H1 (cell line): ENCODE data around the gene EXOSC7. TPM values are rescaled to one million over a fixed set of nuclear protein-coding genes. Genes with fewer than 3 reads are reported as not detected.

Experiments
- BRCA1 ChIP-seq: IDR thresholded peaks from 2 replicates; pipeline ENCODE4 v1.6.1; 2012; ENCODE audit warnings: low read depth, low read length, improper control_type of control experiment
- CREB1 ChIP-seq: IDR thresholded peaks from 2 replicates; pipeline ENCODE4 v1.6.1; 2012; ENCODE audit warnings: inconsistent platforms
- KDM5A ChIP-seq: fragments of 200-600 bp; IDR thresholded peaks from 2 replicates; pipeline ENCODE4 v1.7.1; 2012; ENCODE audit warnings: mild to moderate bottlenecking, low read length, inconsistent platforms, mixed read lengths
- POLR2A ChIP-seq, 2 experiments: IDR thresholded peaks; 1 replicate in 1 of 2; 2 replicates in 1 of 2; pipeline ENCODE4 v1.6.1; 2011; ENCODE audit warnings: low read depth in 2 of 2, low read length in 2 of 2, mild to moderate bottlenecking in 2 of 2; ENCODE audit errors: control extremely low read depth in 1 of 2
- SIN3A ChIP-seq, 2 experiments: IDR thresholded peaks in 1 of 2; conservative IDR thresholded peaks in 1 of 2; 2 replicates each; pipeline ENCODE4 v1.6.1; 2011 to 2012; ENCODE audit warnings: low read length in 2 of 2, improper control_type of control experiment in 1 of 2, low read depth in 1 of 2, mild to moderate bottlenecking in 1 of 2
- polyA plus RNA-seq, 7 experiments: library from polyadenylated mRNA; depleted of rRNA in 3 of 7; stranded (reverse) in 5 of 7; unstranded in 2 of 7; fragments of >200 nt in 5 of 7; fragments of 200-250 nt in 2 of 7; gene quantifications; 1 replicate in 5 of 7; 2 replicates in 1 of 7; 4 replicates in 1 of 7; pipeline versions ENCODE4 v1.2.1 to v1.2.3, GENCODE V29; 2011 to 2013; ENCODE audit warnings: missing spikeins in 2 of 7, mixed read lengths in 2 of 7
- total RNA-seq: library from RNA; stranded (reverse); fragmentation: NEBNext Ultra II Directional; extraction: Animal tissue kit (Norgen Biotek cat#: 25700); gene quantifications from 2 replicates; pipeline ENCODE4 v1.2.1, GENCODE V29; 2021
- TF ChIP-seq, protein P1 (sequence below): IDR thresholded peaks from 2 replicates; pipeline ENCODE4 v1.6.1; 2012; ENCODE audit warnings: inconsistent platforms
- TF ChIP-seq, protein P2 (sequence below): IDR thresholded peaks from 2 replicates; pipeline ENCODE4 v1.6.1; 2012; ENCODE audit warnings: inconsistent platforms
- TF ChIP-seq, protein P3 (sequence below): IDR thresholded peaks from 2 replicates; pipeline ENCODE4 v1.6.1; 2011; ENCODE audit warnings: low read length, improper control_type of control experiment

Gene EXOSC7
- total and polyA plus RNA-seq, 2 of the 8 experiments (the other 6 are each of a cell fraction or from before 2014, with no cell fraction given): 92.7 to 94.5 TPM

DNA sequence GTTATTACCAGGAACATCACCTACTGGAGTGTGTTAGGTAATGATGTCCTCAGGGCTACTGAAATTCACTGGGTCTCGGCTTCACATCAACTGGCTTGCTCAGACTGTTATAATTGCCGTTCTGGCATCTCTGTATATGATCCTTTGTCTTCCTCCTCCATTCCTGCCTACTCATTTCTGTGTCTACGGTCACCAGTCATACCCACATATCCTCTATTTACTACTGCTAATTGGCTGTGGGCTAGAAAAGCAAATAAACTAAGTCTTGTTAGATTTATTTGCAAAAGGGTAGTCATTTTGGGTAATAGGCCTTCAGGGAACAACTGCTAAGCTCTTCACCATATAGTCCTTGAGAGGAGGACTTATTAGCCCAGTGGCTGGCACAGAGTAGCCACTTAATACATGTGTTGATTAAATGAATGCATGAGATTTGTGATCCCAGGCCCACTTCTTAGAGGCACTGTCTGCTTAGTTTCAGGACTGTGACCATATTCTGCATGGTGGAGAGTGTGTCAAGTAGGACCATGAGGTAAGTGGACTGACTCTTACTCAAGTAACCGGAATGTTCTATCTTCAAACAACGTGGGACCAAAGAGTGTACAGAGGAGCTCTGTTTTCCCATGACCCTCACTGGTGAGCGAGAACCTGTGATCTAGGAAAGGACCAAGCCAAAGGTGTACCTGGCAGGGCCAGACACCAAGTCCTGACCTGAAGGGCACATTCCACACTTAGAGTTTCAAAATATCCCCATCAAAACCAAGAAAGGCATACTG, 13.2 kb upstream of the EXOSC7 start (continued):
- TF ChIP-seq, protein P1, sequence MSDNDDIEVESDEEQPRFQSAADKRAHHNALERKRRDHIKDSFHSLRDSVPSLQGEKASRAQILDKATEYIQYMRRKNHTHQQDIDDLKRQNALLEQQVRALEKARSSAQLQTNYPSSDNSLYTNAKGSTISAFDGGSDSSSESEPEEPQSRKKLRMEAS: no peak
- TF ChIP-seq, protein P2, sequence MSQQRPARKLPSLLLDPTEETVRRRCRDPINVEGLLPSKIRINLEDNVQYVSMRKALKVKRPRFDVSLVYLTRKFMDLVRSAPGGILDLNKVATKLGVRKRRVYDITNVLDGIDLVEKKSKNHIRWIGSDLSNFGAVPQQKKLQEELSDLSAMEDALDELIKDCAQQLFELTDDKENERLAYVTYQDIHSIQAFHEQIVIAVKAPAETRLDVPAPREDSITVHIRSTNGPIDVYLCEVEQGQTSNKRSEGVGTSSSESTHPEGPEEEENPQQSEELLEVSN: no peak
- TF ChIP-seq BRCA1: no peak
- TF ChIP-seq, protein P3, sequence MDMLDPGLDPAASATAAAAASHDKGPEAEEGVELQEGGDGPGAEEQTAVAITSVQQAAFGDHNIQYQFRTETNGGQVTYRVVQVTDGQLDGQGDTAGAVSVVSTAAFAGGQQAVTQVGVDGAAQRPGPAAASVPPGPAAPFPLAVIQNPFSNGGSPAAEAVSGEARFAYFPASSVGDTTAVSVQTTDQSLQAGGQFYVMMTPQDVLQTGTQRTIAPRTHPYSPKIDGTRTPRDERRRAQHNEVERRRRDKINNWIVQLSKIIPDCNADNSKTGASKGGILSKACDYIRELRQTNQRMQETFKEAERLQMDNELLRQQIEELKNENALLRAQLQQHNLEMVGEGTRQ: no peak
- no peak for TF ChIP-seq CREB1
- no peak for TF ChIP-seq SIN3A (conservative IDR thresholded peaks at IDR 0.05 in 1 of 2, IDR thresholded peaks at IDR 0.05 in 1 of 2; ENCODE audit: low read depth in 1 of 2, low read length in 2 of 2)
- TF ChIP-seq KDM5A: no peak
- no peak for TF ChIP-seq POLR2A (IDR thresholded peaks at IDR 0.05; ENCODE audit: control extremely low read depth in 1 of 2, low read depth in 2 of 2, low read length in 2 of 2)
